Activated CD4-positive, alpha-beta T cell treated with anti-CD3 and anti-CD28 coated beads, Interleukin-2, amount 50 U/mL, for 24 hours (primary cell): ENCODE measurements around the gene NADSYN1.

Experiments
- DNase-seq, 2 donors: peaks; one replicate each; pipeline ENCODE4 v3.0.0-alpha.2; 2020; ENCODE audit warnings: low read depth in 1 of 2, low spot score in 1 of 2

The NADSYN1 gene

DNA sequence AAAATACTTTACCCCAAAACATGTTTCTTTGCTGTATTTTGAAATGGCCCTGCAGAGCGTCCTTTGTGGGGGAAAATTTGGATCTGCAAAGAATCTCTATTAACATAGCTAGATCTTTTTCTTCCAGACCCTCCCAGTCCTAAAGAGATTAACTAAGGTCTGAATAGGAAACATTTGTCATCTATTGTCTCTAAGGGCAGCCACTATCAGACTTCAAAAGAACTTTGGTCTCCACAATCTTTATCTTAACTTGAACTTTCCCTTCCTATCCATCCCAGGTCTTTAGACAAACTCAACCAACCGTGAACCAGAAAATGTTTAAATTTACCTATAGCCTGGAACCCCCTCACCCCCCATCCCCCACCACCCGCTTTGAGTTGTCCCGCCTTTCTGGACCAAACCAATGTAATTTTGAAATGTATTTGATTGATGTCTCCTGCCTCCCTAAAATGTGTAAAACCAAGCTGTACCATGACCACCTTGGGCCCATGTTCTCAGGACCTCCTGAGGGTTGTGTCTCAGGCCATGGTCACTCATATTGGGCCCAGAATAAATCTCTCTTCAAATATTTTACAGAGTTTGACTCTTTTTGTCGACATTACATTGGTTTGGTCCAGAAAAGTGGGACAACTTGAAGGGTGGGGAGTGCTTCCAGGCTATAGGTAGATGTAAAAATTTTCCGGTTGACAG, 91.7 kb downstream of the NADSYN1 start:
- no peak for DNase-seq

DNA sequence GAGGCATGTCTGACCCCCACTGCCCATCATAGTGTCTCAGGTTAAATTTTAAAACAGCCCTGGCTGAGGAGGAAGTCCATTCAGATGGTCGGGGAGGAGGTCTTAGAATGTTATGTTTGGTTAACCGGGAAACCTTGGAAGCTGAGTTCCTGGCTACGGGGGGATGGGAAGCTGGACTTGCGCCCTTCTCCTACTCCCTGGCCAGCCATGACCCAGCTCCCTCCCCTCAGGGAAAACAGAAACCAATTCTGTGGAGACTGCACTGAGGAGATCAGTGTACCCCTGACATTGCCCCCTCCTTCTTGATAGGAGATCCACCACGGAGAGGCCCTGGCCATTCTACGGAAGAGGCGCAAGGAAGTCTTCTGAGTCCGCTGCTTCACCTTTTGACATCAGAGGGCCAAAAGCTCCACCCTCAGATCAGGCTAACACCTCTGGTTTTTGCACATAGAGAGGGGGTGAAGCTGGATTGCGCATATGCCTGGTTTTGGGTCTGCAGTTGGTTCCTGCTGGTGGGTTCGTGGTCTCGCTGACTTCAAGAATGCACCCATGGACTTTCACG, 92.5 kb downstream of the NADSYN1 start:
- no peak for DNase-seq

DNA sequence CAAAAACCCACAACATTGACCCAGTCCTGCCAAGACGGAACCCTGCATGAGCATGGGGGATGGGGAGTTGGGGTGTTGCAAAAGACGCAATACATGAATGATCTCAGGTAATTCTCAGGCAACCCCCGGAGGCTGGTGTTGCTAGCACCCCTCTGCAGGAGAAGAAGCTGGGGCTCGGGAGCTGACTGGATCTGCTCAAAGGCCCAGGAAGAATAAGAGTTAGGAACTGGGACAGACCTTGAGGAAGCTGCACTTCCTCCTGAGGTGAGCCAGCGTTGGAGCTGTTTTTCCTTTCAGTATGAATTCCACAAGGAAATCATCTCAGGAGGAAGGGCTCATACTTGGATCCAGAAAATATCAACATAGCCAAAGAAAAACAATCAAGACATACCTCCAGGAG, 95.1 kb downstream of the NADSYN1 start, which contains the start of gene KRTAP5-9:
Gene KRTAP5-9, plus strand, starts transcription at position 301 of the 400 bp plus-strand sequence. CDS start 238 bp downstream, outside the sequence.
- no peak for DNase-seq

DNA sequence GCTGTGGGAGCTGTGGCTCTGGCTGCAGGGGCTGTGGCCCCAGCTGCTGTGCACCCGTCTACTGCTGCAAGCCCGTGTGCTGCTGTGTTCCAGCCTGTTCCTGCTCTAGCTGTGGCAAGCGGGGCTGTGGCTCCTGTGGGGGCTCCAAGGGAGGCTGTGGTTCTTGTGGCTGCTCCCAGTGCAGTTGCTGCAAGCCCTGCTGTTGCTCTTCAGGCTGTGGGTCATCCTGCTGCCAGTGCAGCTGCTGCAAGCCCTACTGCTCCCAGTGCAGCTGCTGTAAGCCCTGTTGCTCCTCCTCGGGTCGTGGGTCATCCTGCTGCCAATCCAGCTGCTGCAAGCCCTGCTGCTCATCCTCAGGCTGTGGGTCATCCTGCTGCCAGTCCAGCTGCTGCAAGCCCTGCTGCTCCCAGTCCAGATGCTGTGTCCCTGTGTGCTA, 95.7 kb downstream of the NADSYN1 start:
- DNase-seq, result no peak
